ENCODE data around the gene STX1B.
A peak's percentile ranks its signal among the peaks of the same experiment; 100 is the strongest.

The STX1B gene

DNA sequence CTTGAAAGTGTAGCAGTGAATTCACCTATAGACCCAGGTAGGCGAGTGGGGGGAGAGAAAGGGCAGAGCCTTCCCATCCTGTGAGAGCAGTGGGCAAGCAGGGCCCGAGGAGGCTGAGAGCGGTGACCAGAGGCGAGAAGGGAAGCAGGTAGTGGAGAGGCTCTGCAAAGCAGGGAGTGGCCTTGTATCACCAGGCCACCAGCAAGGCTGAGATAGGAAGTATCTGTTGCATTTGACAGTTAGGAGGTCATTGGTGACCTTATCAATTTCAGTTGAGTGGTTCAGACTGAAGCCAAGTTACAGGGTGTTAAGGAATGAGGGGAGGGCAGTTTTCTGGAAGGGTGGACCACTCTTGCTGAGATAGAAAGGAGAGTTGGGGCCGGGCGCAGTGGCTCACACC, 36.1 kb downstream of the STX1B start:
- no peak for DNase-seq

- DNase-seq, result no peak
These were observed 37.6 kb downstream of the STX1B start for GRCh38 chr16:30972872-30973271.

DNA sequence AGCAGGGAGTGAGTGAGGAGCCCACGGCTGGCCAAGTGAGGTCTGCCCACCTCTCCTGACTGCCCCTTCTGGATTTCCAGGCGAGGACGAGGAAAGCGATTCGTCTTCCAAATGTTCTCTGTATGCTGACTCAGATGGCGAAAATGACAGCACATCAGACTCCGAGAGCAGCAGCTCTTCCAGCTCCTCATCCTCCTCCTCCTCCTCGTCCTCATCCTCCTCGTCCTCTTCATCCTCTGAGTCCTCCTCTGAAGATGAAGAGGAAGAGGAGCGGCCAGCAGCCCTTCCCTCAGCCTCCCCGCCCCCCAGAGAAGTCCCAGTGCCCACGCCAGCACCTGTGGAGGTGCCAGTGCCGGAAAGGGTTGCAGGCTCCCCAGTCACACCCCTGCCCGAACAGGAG, 39.1 kb downstream of the STX1B start:
- no peak for DNase-seq

GRCh38 chr16:30969246-30969842, 41.1 kb downstream of the STX1B start:
- DNase-seq, result no peak

GRCh38 chr16:30967795-30968194, 42.6 kb downstream of the STX1B start:
- DNase-seq, result no peak

GRCh38 chr16:30966033-30966619, 44.3 kb downstream of the STX1B start:
- DNase-seq, result no peak

- DNase-seq, result no peak
These were observed 45.0 kb downstream of the STX1B start for GRCh38 chr16:30965436-30965835.

DNA sequence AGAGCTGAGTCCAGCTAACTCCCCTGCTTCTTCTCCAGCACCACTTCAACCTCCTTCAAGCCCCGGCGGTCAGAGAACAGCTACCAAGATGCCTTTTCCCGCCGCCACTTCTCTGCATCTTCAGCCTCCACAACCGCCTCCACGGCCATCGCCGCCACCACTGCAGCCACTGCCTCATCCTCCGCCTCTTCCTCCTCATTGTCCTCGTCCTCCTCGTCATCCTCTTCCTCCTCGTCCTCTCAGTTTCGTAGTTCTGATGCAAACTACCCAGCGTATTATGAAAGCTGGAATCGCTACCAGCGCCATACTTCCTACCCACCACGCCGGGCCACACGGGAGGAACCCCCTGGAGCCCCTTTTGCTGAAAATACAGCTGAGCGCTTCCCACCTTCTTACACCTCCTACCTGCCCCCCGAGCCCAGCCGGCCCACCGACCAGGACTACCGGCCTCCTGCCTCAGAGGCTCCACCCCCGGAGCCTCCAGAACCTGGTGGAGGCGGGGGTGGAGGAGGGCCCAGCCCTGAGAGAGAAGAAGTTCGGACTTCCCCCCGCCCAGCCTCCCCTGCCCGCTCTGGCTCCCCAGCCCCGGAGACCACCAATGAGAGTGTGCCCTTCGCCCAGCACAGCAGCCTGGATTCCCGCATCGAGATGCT, 45.7 kb downstream of the STX1B start:
- DNase-seq, result no peak

DNA sequence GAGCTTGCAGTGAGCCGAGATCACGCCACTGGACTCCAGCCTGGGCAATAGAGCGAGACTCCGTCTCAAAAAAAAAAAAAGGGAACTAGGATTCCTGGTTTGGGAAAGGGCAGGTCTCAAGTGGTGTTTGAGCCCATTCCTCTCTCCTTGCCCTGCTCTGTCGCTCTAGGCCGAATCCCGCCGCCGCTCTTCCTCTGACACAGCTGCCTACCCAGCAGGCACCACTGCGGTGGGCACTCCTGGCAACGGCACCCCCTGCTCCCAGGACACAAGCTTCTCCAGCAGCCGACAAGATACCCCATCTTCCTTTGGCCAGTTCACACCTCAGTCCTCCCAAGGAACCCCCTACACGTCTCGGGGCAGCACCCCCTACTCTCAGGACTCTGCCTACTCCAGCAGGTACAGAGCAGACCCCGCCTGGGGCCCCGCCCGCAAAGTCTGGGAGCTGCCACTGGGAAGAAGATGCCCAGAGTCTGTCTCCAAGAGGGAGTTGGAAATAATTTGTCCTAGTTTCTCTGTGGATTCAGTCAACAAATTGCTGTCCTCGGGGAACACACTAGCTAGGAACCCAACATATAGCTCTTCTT, 46.4 kb downstream of the STX1B start:
- no peak for DNase-seq

GRCh38 chr16:30961384-30961783, 49.1 kb downstream of the STX1B start:
- DNase-seq, result no peak

DNA sequence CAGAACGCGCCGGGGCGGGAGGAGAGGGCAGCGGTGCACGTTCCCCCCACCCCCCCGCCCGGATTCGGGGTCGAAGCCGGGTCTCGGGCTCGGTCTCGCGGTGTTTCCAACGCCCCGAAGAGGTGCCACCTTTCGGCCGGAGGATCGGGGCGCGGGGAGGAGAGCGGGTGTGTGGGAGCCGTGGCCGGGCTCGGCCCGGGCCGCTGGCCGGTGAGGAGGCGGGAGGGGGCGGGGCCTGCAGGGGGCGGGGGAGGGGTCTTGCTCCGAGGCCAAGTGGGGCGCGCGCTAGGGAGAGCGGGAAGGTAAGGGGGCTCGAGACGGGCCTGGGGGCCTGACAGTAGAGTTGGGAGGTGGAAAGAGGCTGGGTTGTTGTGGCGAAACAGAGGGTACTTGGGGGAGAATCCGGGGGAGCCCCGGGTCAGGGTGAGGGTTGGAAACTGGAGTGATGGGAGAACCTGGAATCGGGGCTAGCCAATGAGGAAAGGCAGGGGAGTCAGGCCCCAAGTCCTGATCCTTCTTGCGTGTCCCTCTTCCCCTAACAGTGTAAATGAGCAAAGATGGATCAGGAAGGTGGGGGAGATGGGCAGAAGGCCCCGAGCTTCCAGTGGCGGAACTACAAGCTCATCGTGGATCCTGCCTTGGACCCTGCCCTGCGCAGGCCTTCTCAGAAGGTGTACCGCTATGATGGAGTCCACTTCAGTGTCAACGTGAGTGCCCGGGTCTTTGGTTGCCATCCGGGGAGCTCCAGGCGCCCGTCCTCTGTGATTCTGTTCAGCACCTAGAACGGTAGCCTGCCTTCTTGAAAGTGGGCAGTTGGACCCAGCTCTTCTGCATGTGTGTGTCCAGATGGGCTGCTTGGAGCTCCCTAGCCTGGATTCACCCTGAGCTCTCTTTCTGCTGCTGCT, 52.0 kb downstream of the STX1B start:
- peak; percentile 65 for DNase-seq

DNA sequence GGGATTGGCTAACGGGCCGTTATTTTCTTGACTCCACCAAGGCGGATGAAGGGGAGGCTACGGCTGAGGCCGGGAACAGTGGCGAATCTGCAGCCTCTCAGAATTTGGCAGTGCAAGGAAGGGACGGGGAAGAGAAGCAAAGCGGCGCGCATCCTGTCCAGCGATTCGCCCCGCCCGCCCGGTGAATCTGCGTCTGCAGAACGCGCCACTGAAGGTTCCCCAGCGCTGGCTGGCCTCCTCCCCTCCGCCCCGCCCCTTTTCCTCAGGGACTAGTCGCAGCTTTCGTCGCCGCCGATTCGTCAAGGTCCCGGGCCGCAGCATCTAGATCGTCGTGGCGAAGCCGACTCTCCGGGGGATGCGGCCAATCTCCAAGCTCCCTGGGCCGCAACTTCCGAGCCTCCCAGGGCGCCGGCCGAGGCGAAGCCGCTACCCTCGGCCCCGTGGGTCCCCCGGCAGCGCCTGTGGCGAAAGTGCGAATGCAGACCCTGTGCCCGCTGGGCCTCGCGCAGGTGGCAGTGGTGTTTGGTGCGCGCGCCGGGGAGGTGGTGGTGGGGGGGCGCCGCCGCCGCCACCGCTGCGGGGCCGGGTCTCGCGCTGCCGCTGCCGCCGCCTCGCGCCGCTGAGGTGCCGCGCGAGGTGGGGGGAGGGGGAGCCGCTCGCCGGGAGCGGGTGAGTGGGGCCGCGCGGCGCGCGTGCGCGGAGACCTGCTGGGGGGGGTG, 52.8 kb downstream of the STX1B start, which contains the start of gene SETD1A:
TSS of gene SETD1A (plus strand) at position 299 of the 719 bp plus-strand sequence. CDS start 978 bp downstream, outside the sequence.
- peak; percentile 98 for DNase-seq

DNA sequence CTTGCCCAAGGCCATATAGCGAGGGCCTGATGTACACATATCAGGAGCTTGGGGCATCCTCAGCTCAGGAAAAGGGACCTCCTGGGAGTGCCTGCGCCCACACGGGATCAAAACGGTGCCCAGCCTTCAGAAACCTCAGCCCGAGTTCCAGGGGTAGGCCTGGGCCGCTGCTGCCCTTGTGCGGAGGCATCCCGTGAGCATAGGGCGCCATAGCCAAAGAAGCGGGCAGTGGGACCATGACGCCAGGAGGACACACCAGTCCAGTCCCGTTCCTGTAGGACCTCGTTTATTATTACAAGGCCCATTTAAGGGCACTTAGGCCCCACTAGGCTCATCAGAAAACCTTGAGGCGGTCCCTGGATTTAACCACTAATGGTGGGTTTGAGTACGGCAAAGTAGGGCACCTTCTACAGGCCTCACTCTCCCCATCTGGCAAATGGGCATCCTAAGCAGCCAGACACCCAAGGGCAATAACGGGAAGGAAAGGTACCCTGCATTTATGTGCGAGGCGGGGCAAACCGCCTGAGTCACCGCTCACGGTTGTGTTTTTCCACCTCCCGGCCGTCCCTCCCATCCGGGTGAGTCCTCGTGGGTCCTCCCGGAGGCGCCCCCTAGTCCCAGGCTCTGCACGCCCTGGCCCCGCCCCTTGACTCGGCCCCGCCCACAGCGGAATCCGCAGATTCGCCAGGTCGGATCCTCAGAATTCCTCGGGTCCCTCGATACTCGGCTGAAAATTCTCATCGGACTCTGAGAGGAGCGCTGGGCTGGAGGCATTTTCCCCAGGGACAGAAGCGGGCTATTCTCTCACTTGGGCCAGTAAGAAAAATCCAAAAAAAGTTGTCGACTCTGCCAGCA, 53.6 kb downstream of the STX1B start:
- DNase-seq, result peak; percentile 92

DNA sequence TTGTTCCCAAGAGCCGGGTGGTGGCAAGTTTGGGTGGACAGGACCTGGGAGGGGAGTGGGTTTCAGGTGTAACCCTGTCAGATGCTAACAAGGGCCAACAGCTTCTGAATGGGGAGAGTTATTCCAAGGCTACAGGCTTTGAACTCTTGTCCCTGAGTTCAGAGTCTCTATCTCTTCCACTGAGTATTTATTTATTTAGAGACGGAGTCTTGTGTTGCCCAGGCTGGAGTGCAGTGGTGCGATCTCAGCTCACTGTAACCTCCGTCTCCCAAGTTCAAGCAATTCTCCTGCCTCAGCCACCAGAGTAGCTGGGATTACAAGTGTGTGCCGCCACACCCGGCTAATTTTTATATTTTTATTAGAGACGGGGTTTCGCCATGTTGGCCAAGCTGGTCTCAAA, 55.4 kb downstream of the STX1B start:
- no peak for DNase-seq

- peak; percentile 92 for DNase-seq
These were observed 56.8 kb downstream of the STX1B start for GRCh38 chr16:30953511-30954124.

DNA sequence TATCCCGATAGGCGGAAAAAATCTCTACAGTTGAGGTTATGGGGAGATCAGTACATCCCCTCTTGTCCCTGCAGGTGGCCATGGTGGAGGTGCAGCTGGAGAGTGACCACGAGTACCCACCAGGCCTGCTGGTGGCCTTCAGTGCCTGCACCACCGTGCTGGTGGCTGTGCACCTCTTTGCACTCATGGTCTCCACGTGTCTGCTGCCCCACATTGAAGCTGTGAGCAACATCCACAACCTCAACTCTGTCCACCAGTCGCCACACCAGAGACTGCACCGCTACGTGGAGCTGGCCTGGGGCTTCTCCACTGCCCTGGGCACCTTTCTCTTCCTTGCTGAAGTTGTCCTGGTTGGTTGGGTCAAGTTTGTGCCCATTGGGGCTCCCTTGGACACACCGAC, 57.3 kb downstream of the STX1B start:
- DNase-seq, result no peak

DNA sequence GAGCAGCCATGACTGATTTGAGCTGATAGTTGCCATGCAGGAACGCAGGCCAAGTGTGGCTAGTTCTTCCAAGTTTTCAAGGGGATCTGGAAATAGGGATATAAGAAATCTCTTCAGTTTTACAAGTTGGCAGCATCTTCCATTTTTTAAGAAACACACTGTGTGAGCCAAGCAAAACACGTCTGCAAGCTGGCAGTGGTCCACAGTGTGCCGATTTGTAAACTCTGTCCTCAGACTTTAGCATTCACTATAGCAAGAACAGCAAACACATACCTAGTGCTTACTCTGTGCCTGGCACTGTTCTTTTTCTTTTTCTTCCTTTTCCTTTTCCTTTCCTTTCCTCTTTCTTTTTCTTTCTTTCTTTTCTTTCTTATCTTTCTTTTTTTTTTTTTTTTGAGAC, 58.7 kb downstream of the STX1B start:
- peak; percentile 56 for DNase-seq

- DNase-seq, result no peak
These were observed 59.2 kb downstream of the STX1B start for GRCh38 chr16:30951193-30951592.

DNA sequence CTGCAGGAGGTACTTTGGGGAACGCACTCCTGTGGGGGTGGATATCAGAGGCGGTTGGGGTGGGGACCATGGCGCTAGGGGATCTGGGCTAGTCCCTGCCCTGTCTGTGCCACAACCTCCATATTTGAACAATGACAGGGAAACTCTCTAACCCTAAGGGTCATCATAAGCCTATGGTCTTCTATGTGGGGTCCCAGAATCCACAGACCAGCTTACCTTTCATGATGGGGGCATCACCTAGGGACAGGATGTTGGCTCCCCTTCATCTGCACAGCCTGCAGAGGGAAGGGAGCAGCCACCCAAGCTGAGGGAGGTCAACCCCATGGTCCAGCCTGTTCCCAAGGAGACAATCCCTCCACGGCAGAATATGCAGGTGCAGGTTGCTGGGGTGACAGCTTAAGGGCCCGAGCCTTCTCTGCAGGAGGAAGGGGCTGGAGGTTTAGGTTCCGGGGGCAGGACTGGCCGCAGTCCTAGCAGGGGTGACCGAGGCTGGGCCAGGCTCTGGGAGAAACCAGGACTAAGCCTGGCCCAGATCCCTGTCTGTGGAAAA, 59.8 kb downstream of the STX1B start:
- no peak for DNase-seq

All from eye (tissue), 1 donor.